GM12878 (cell line): Measurements from ENCODE around the gene GAL3ST2. TPM values are rescaled to one million over a fixed set of nuclear protein-coding genes. Genes with fewer than 3 reads are reported as not detected.

Experiments used
- ATAC-seq: fragments of 200-7000 bp; cut with Tn5 transposase; 3 replicates; pipeline ENCODE4 v1.9.1; 2020; ENCODE audit warnings: mild to moderate bottlenecking, moderate library complexity
- BruUV-seq: library from RNA; stranded (reverse); fragments of 400-500 nt; replicated peaks from 2 replicates; lab custom pipeline; 2021; lab: Mats Ljungman, UMichigan
- CTCF ChIA-PET: fragments of 300-600 bp; sonication (Branson Sonifier 250); formaldehyde crosslinking; extraction: SDS; loops from one replicate; lab custom pipeline; 2021; ENCODE audit warnings: inconsistent platforms; lab: Yijun Ruan, JAX
- POLR2A ChIA-PET: fragments of 350-600 bp; formaldehyde crosslinking; extraction: SDS; loops from one replicate; lab custom pipeline; 2021; ENCODE audit warnings: inconsistent platforms; lab: Charles Lee
- RAD21 ChIA-PET: fragments of 300-600 bp; sonication (Branson Sonifier 250); formaldehyde crosslinking; loops from one replicate; lab custom pipeline; 2023; ENCODE audit warnings: antibody characterized with exemption; ENCODE audit not compliant: unreplicated experiment; lab: Charles Lee
- SMC1A ChIA-PET: fragments of 300-600 bp; sonication (Branson Sonifier 250); formaldehyde crosslinking; loops from one replicate; lab custom pipeline; 2023; ENCODE audit not compliant: unreplicated experiment, uncharacterized antibody; lab: Charles Lee
- DNase-seq: peaks from one replicate; pipeline ENCODE4 v3.0.0-alpha.2; 2011; ENCODE audit warnings: low read depth, low spot score
- FAIRE-seq: peaks from 3 replicates; lab custom pipeline; 2011; peaks lifted over from hg19 to GRCh38; lab: Jason Lieb, UNC
- H2AFZ ChIP-seq: 2 replicates; pipeline ENCODE4 v1.6.0; 2011; ENCODE audit warnings: low read depth, low read length, control low read depth; ENCODE audit not compliant: control insufficient read depth
- H3K27ac ChIP-seq: 2 replicates; pipeline ENCODE4 v1.5.1; 2011; ENCODE audit warnings: control low read depth; ENCODE audit not compliant: control insufficient read depth, insufficient read depth
- H3K27me3 ChIP-seq, 2 experiments: replicated peaks in 1 of 2; 2 replicates each; pipeline versions ENCODE4 v1.6.0 to v1.6.1; 2011; ENCODE audit warnings: low read length in 1 of 2; ENCODE audit not compliant: control insufficient read depth in 2 of 2, insufficient read depth in 2 of 2
- H3K36me3 ChIP-seq, 2 experiments: 2 replicates each; pipeline ENCODE4 v1.5.1; 2011; ENCODE audit warnings: low read length in 1 of 2; ENCODE audit not compliant: control insufficient read depth in 2 of 2, insufficient read depth in 2 of 2
- H3K4me1 ChIP-seq: 2 replicates; pipeline ENCODE4 v1.6.1; 2011; ENCODE audit warnings: mild to moderate bottlenecking, low read length, moderate library complexity, mixed read lengths; ENCODE audit not compliant: control insufficient read depth, insufficient read depth
- H3K4me2 ChIP-seq: 2 replicates; pipeline ENCODE4 v1.6.0; 2011; ENCODE audit warnings: control low read depth; ENCODE audit not compliant: control insufficient read depth, insufficient read depth
- H3K4me3 ChIP-seq: fragments of 200-600 bp; sonication (generic); 2 replicates; pipeline ENCODE4 v1.5.1; 2016
- H3K79me2 ChIP-seq: 2 replicates; pipeline ENCODE4 v1.6.0; 2011; ENCODE audit warnings: low read length; ENCODE audit not compliant: control insufficient read depth, insufficient read depth
- H3K9ac ChIP-seq: 2 replicates; pipeline ENCODE4 v1.8.0; 2011; ENCODE audit warnings: low read length, control low read depth, mixed read lengths; ENCODE audit not compliant: control insufficient read depth, insufficient read depth
- H3K9me3 ChIP-seq: replicated peaks from 3 replicates; pipeline ENCODE4 v1.5.1; 2011; ENCODE audit warnings: mild to moderate bottlenecking, low read length; ENCODE audit not compliant: control insufficient read depth, insufficient read depth
- H4K20me1 ChIP-seq: 2 replicates; pipeline ENCODE4 v1.6.0; 2011; ENCODE audit not compliant: control insufficient read depth, insufficient read depth
- BHLHE40 ChIP-seq, 2 experiments: fragments of 450-650 bp in 1 of 2; IDR thresholded peaks; 2 replicates each; pipeline ENCODE4 v1.6.1; 2011 to 2017; ENCODE audit warnings: low read depth in 2 of 2, borderline replicate concordance in 1 of 2, improper control_type of control experiment in 1 of 2, low read length in 1 of 2, mild to moderate bottlenecking in 1 of 2
- CREB1 ChIP-seq: IDR thresholded peaks from 2 replicates; pipeline ENCODE4 v1.6.1; 2012; ENCODE audit warnings: low read depth, mild to moderate bottlenecking, inconsistent platforms
- ETV6 ChIP-seq, 2 experiments: fragments of 450-650 bp in 1 of 2; IDR thresholded peaks in 1 of 2; conservative IDR thresholded peaks in 1 of 2; 2 replicates each; pipeline ENCODE4 v1.6.1; 2014; ENCODE audit warnings: antibody characterized with exemption in 1 of 2, borderline replicate concordance in 1 of 2, low read depth in 1 of 2, mild to moderate bottlenecking in 1 of 2, moderate library complexity in 1 of 2
- FOXM1 ChIP-seq: IDR thresholded peaks from 2 replicates; pipeline ENCODE4 v1.6.1; 2012; ENCODE audit warnings: low read depth, mild to moderate bottlenecking, inconsistent platforms, low read length, moderate library complexity
- NR2F1 ChIP-seq: fragments of 450-650 bp; conservative IDR thresholded peaks from 2 replicates; pipeline ENCODE4 v1.6.1; 2017; ENCODE audit warnings: mild to moderate bottlenecking
- SREBF1 ChIP-seq: IDR thresholded peaks from 2 replicates; pipeline ENCODE4 v1.6.1; 2012; ENCODE audit warnings: mild to moderate bottlenecking, low read length
- STAT1 ChIP-seq: fragments of 450-650 bp; conservative IDR thresholded peaks from 2 replicates; pipeline ENCODE4 v1.6.1; 2014; ENCODE audit warnings: antibody characterized with exemption, mild to moderate bottlenecking
- ZNF24 ChIP-seq: fragments of 450-650 bp; IDR thresholded peaks from 2 replicates; pipeline ENCODE4 v1.6.1; 2017; ENCODE audit warnings: antibody characterized with exemption, mild to moderate bottlenecking
- WGBS: methylation state at CpG from one replicate; pipeline ENCODE4 v1.1.6; 2016; ENCODE audit warnings: low lambda C conversion rate; ENCODE audit not compliant: insufficient replicate concordance, insufficient coverage; ENCODE audit errors: missing lambda C conversion rate; 5-methylcytosine and 5-hydroxymethylcytosine counted together
- in situ Hi-C: fragments of 300-500 bp; cut with MboI; formaldehyde crosslinking; loops from 9 replicates; pipeline ENCODE4 v1.14.3; 2018; ENCODE audit warnings: mixed read lengths
- intact Hi-C: fragments of 100-400 bp; cut with micrococcal nuclease; formaldehyde crosslinking; loops from one replicate; pipeline ENCODE4 v1.14.2; 2022; ENCODE audit not compliant: unreplicated experiment
- polyA plus RNA-seq, 11 experiments: library from polyadenylated mRNA; depleted of rRNA in 4 of 11; unstranded in 6 of 11; stranded (reverse) in 5 of 11; fragments of >200 nt; fragmentation: Nextera tagmentation in 4 of 11; fragmentation: Illumina TruSeq in 1 of 11; extraction: Ambion mirVana in 4 of 11; extraction: Trizol in 1 of 11; gene quantifications; 1 replicate in 1 of 11; 2 replicates in 10 of 11; pipeline versions ENCODE4 v1.2.1 to v1.2.3, GENCODE V29; 2011 to 2016; ENCODE audit warnings: inconsistent platforms in 2 of 11, missing spikeins in 2 of 11, low read depth in 1 of 11
- total RNA-seq, 4 experiments: library from RNA; depleted of rRNA in 3 of 4; stranded (reverse); fragments of >200 nt in 3 of 4; fragmentation: Illumina TruSeq in 1 of 4; extraction: Trizol in 1 of 4; gene quantifications; 2 replicates each; pipeline versions ENCODE4 v1.2.1 to v1.2.3, GENCODE V29; 2013 to 2021

The GAL3ST2 gene
- total and polyA plus RNA-seq, 10 of the 15 experiments (the other 5 are each of a cell fraction or from before 2014, with no cell fraction given) = 0.09 to 0.36 (median 0.11) TPM; not detected in 7

GRCh38 chr2:241763551-241764274 is 12.9 kb upstream of the GAL3ST2 start:
- DNase-seq = no peak
- no peak for FAIRE-seq
- Histone ChIP-seq H3K4me3 (no peak overlapping the region), H3K79me2 (no peaks in the 10 kb centered on the region), H3K27ac (peak overlapping the region; percentile 57), H4K20me1 (no peaks in the 10 kb centered on the region), H3K4me2 (no peak overlapping the region), H2AFZ (no peak overlapping the region; the same call in 1 of the 2 replicates), H3K9me3 (no peaks in the 10 kb centered on the region), H3K36me3 (peaks cover 5 to 13% of the 10 kb centered on the region in 2 experiments; a peak in 3 of 4 replicates), H3K27me3 (no peaks in the 10 kb centered on the region), H3K4me1 (peaks cover 11% of the 10 kb centered on the region), H3K9ac (peak overlapping the region; percentile 35)
- peak; percentile 38 for ATAC-seq
- WGBS = 86% methylated on average over 20 of the region's 20 CpGs
- no TSS peak for BruUV-seq
- peak; percentile 15; the same call in 1 of the 2 replicates for TF ChIP-seq NR2F1
- no peak for TF ChIP-seq SREBF1
- no peak for TF ChIP-seq STAT1
- no peak for TF ChIP-seq ZNF24
- TF ChIP-seq CREB1 = no peak
- TF ChIP-seq ETV6 (conservative IDR thresholded peaks at IDR 0.05 in 1 of 2, IDR thresholded peaks at IDR 0.05 in 1 of 2; ENCODE audit: borderline replicate concordance in 1 of 2, low read depth in 1 of 2) = no peak
- peak in 1 of 2 experiments; percentile 85; a peak in 2 of 4 replicates for TF ChIP-seq BHLHE40 (IDR thresholded peaks at IDR 0.05; ENCODE audit: borderline replicate concordance in 1 of 2, low read depth in 2 of 2, low read length in 1 of 2)
- TF ChIP-seq FOXM1 = no peak
- intact Hi-C loops = no loop called here
- ChIA-PET SMC1A (interaction anchor here (0.9 to 1.4 kb wide), 3 partner anchors 20 to 115 kb away, joined by 5 to 6 read pairs (median 6); no protein-coding TSS in a partner anchor), RAD21 (interaction anchor here (0.7 to 1.5 kb wide), 5 partner anchors 9 to 78 kb away, joined by 3 to 9 read pairs (median 3); partner anchors contain the start of gene ING5), POLR2A (interaction anchor here (0.7 to 1.5 kb wide), 3 partner anchors 49 to 640 kb away, joined by 5 to 11 read pairs (median 6); no protein-coding TSS in a partner anchor), CTCF (interaction anchor here (0.9 to 1.5 kb wide), 4 partner anchors 9 to 115 kb away, joined by 4 to 5 read pairs (median 4); partner anchors contain the start of gene D2HGDH)
- in situ Hi-C loops = no loop called here
